ENCODE measurements around the gene TJP3.

The TJP3 gene

DNA sequence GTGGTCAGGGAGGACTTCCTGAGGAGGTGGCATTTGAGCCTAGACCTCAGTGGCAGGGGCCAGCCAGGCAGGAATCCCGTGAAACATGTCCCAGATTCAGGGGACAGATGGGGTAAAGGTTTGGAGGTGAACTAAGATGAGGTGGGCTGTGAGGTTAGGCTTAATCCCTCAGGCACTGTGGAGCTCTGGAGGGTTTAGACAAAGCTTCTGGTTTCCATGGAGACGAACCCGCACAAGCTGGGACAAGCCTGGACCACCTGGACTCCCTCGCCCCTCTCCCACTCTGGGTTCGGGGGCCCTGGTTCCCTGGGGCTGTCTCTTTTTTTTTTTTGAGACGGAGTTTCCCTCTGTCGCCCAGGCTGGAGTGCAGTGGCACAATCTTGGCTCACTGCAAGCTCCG, 15.7 kb downstream of the TJP3 start:
- no peak overlapping the region for H3K4me2 ChIP-seq (ENCODE audit: low read depth, low read length)

DNA sequence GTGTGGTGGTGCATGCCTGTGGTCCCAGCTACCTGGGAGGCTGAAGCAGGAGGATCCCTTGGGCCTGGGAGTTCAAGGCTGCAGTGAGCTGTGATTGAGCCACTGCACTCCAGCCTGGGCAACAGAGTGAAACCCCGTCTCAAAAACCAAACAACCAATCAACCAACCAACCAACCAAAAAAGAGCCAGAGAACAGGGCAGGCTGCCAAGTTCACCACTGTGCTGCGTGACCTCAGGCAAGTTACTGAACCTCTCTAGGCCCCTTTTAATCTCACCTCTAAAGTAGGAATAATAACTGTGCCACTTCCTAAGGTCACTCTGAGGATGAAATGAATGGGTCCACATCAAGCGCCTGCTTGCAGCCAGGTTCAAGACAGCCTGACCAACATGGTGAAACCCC, 16.9 kb downstream of the TJP3 start:
- DNase-seq, result no peak
- H3K27ac ChIP-seq (ENCODE audit: low read length), result no peak overlapping the region
- H3K9me2 ChIP-seq (replicated peaks; ENCODE audit: insufficient read depth, low read length), result no peaks in the 10 kb centered on the region
- H3K4me3 ChIP-seq (ENCODE audit: low read length), result no peak overlapping the region
- H3K4me1 ChIP-seq (ENCODE audit: low read length), result peaks cover 8% of the 10 kb centered on the region; the same call in 1 of the 2 replicates
- TF ChIP-seq EZH2phosphoT487 (IDR thresholded peaks at IDR 0.05; ENCODE audit: low read length) (no peak), EZH2 (optimal IDR thresholded peaks at IDR 0.05; ENCODE audit: low read depth, low read length) (no peak)
- TF ChIP-seq, protein P1, sequence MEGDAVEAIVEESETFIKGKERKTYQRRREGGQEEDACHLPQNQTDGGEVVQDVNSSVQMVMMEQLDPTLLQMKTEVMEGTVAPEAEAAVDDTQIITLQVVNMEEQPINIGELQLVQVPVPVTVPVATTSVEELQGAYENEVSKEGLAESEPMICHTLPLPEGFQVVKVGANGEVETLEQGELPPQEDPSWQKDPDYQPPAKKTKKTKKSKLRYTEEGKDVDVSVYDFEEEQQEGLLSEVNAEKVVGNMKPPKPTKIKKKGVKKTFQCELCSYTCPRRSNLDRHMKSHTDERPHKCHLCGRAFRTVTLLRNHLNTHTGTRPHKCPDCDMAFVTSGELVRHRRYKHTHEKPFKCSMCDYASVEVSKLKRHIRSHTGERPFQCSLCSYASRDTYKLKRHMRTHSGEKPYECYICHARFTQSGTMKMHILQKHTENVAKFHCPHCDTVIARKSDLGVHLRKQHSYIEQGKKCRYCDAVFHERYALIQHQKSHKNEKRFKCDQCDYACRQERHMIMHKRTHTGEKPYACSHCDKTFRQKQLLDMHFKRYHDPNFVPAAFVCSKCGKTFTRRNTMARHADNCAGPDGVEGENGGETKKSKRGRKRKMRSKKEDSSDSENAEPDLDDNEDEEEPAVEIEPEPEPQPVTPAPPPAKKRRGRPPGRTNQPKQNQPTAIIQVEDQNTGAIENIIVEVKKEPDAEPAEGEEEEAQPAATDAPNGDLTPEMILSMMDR (IDR thresholded peaks at IDR 0.05; ENCODE audit: low read length), result no peak
- no peaks in the 10 kb centered on the region for H3K9me3 ChIP-seq (replicated peaks; ENCODE audit: insufficient read depth, low read length)
- H3K27me3 ChIP-seq (replicated peaks; ENCODE audit: insufficient read depth, low read length), result peaks cover 38% of the 10 kb centered on the region
- no peak overlapping the region for H3K4me2 ChIP-seq (ENCODE audit: low read depth, low read length)
- H3K36me3 ChIP-seq (replicated peaks; ENCODE audit: insufficient read depth, low read length), result no peaks in the 10 kb centered on the region
- H4K20me1 ChIP-seq (ENCODE audit: insufficient read depth, low read length), result no peaks in the 10 kb centered on the region
- no peaks in the 10 kb centered on the region for H3K79me2 ChIP-seq (ENCODE audit: low read length)
- H3F3A ChIP-seq (ENCODE audit: insufficient read depth, low read length), result no peaks in the 10 kb centered on the region; the same call in 1 of the 2 replicates
- no peak overlapping the region for H3K9ac ChIP-seq (ENCODE audit: low read length)
- no peak overlapping the region for H2AFZ ChIP-seq (ENCODE audit: low read length)

More for the DNA sequence above, 15.7 kb downstream of the TJP3 start:
- no peak overlapping the region for H3K27ac ChIP-seq (ENCODE audit: low read length)
- no peaks in the 10 kb centered on the region for H3K9me3 ChIP-seq (replicated peaks; ENCODE audit: insufficient read depth, low read length)
- no peaks in the 10 kb centered on the region for H3K9me2 ChIP-seq (replicated peaks; ENCODE audit: insufficient read depth, low read length)
- H2AFZ ChIP-seq (ENCODE audit: low read length), result no peak overlapping the region
- H3K79me2 ChIP-seq (ENCODE audit: low read length), result no peaks in the 10 kb centered on the region
- peaks cover 8% of the 10 kb centered on the region; the same call in 1 of the 2 replicates for H3K4me1 ChIP-seq (ENCODE audit: low read length)
- DNase-seq, result no peak
- TF ChIP-seq EZH2phosphoT487 (IDR thresholded peaks at IDR 0.05; ENCODE audit: low read length) (no peak), EZH2 (optimal IDR thresholded peaks at IDR 0.05; ENCODE audit: low read depth, low read length) (no peak)
- TF ChIP-seq, protein P1 (IDR thresholded peaks at IDR 0.05; ENCODE audit: low read length), result no peak
- H3K4me3 ChIP-seq (ENCODE audit: low read length), result no peak overlapping the region
- no peaks in the 10 kb centered on the region; the same call in 1 of the 2 replicates for H3F3A ChIP-seq (ENCODE audit: insufficient read depth, low read length)
- H4K20me1 ChIP-seq (ENCODE audit: insufficient read depth, low read length), result no peaks in the 10 kb centered on the region
- H3K9ac ChIP-seq (ENCODE audit: low read length), result no peak overlapping the region
- H3K36me3 ChIP-seq (replicated peaks; ENCODE audit: insufficient read depth, low read length), result no peaks in the 10 kb centered on the region
- peaks cover 39% of the 10 kb centered on the region for H3K27me3 ChIP-seq (replicated peaks; ENCODE audit: insufficient read depth, low read length)

- Histone ChIP-seq H3K79me2 (ENCODE audit: low read length) (no peaks in the 10 kb centered on the region), H4K20me1 (ENCODE audit: insufficient read depth, low read length) (no peaks in the 10 kb centered on the region), H3K9me3 (replicated peaks; ENCODE audit: insufficient read depth, low read length) (no peaks in the 10 kb centered on the region), H3K27me3 (replicated peaks; ENCODE audit: insufficient read depth, low read length) (peaks cover 38% of the 10 kb centered on the region), H3K27ac (ENCODE audit: low read length) (no peak overlapping the region), H3K36me3 (replicated peaks; ENCODE audit: insufficient read depth, low read length) (no peaks in the 10 kb centered on the region), H3K4me1 (ENCODE audit: low read length) (peaks cover 8% of the 10 kb centered on the region; the same call in 1 of the 2 replicates), H3K4me3 (ENCODE audit: low read length) (no peak overlapping the region), H2AFZ (ENCODE audit: low read length) (peak overlapping the region; percentile 18), H3K4me2 (ENCODE audit: low read depth, low read length) (peak overlapping the region; percentile 33; the same call in 1 of the 2 replicates), H3K9ac (ENCODE audit: low read length) (no peak overlapping the region), H3K9me2 (replicated peaks; ENCODE audit: insufficient read depth, low read length) (no peaks in the 10 kb centered on the region), H3F3A (ENCODE audit: insufficient read depth, low read length) (no peaks in the 10 kb centered on the region; the same call in 1 of the 2 replicates)
- TF ChIP-seq EZH2phosphoT487 (IDR thresholded peaks at IDR 0.05; ENCODE audit: low read length) (no peak), EZH2 (optimal IDR thresholded peaks at IDR 0.05; ENCODE audit: low read depth, low read length) (no peak)
- TF ChIP-seq, protein P1 (IDR thresholded peaks at IDR 0.05; ENCODE audit: low read length), result no peak
- DNase-seq, result peak; percentile 70
Measured at GRCh38 chr19:3725640-3726310, 17.6 kb downstream of the TJP3 start.
